Measurements from ENCODE around the gene PCBD2.

The PCBD2 gene

DNA sequence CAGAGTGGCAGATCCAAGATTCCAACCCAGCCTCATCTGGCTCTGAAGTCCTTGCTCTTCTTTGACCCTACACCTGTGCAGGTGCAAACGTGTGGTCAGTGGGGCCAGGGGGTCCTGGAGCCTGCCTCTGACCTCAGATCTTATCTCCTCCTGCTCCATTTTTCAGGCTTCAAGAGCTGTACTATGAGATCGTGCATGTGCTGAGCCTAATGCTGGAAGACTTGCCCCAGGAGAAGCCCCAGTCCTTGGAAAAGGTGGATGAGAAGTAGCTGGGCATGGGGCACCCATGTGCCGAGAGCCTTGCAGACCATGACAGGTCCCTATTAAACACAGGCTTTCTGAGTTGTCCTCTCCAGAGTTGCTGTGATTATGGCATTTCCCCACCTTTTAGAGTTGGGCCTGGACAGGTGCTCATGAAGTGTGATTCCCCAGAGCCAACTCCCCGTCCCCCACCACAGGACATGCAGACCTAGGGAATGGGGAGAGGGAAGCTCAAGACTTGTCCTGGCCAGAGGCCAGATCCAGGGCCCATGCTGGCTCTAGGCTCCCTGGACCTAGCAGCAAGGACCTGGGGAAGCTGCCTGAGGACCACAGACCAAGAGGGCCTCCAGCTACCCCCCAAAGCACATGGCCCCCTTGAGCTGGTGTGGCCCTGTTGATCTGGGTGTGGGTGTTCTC lies 106.6 kb downstream of the PCBD2 start:
- TF ChIP-seq, protein P1, sequence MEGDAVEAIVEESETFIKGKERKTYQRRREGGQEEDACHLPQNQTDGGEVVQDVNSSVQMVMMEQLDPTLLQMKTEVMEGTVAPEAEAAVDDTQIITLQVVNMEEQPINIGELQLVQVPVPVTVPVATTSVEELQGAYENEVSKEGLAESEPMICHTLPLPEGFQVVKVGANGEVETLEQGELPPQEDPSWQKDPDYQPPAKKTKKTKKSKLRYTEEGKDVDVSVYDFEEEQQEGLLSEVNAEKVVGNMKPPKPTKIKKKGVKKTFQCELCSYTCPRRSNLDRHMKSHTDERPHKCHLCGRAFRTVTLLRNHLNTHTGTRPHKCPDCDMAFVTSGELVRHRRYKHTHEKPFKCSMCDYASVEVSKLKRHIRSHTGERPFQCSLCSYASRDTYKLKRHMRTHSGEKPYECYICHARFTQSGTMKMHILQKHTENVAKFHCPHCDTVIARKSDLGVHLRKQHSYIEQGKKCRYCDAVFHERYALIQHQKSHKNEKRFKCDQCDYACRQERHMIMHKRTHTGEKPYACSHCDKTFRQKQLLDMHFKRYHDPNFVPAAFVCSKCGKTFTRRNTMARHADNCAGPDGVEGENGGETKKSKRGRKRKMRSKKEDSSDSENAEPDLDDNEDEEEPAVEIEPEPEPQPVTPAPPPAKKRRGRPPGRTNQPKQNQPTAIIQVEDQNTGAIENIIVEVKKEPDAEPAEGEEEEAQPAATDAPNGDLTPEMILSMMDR (conservative IDR thresholded peaks at IDR 0.05; ENCODE audit: low read depth, low read length): no peak
- DNase-seq (ENCODE audit: low read depth): no peak
- H3K4me3 ChIP-seq (ENCODE audit: low read depth, low read length): no peak overlapping the region

DNA sequence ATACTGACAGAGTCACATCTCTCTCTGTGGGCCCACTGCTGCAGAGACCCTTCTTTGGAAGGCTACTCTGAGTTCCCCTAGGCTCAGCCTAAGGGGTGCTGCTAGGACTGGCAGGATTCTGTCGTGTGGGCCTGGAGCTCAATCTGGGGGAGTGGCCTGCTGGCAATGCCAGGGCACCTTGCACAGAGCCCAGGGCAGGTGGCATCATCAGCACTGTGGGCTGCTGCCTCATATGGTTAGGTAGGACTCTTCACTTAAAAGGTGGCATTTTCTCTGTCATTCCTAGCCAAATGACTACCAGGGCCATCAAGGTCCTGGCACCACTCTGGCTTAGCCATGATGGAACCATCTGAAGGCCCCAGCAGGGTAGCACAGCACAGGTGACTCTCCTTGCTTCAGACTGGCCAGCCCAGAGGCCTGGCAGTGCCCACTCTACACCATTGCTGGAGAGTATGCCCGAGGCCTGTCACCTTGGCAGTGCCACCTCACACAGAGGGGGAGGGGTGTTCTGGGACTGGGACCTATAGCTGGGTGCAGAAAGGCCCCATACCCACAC lies 107.2 kb downstream of the PCBD2 start:
- H3K4me3 ChIP-seq (ENCODE audit: low read depth, low read length): no peak overlapping the region
- TF ChIP-seq, protein P1 (conservative IDR thresholded peaks at IDR 0.05; ENCODE audit: low read depth, low read length): no peak
- DNase-seq (ENCODE audit: low read depth): no peak
